ENCODE results near the gene C19orf44.
"Not testable (repeated sequence)": the region's sequence is repeated elsewhere in the genome, so short reads cannot be mapped to it uniquely, and the experiment has no call there.

The C19orf44 gene

GRCh38 chr19:16537111-16537510 is 40.9 kb downstream of the C19orf44 start:
- no peak for DNase-seq (ENCODE audit: extremely low read depth, low read depth)
- TF ChIP-seq CTCF (IDR thresholded peaks at IDR 0.05; ENCODE audit: low read depth, low read length, missing control alignments): no peak
- H3K4me3 ChIP-seq (replicated peaks; ENCODE audit: low read depth, low read length): no peak overlapping the region

- DNase-seq (ENCODE audit: extremely low read depth, low read depth): no peak
- no peak for TF ChIP-seq CTCF (IDR thresholded peaks at IDR 0.05; ENCODE audit: low read depth, low read length, missing control alignments)
- peak overlapping the region; percentile 99 for H3K4me3 ChIP-seq (replicated peaks; ENCODE audit: low read depth, low read length)
Measured at GRCh38 chr19:16540948-16541347, 44.8 kb downstream of the C19orf44 start.

GRCh38 chr19:16541526-16542044 is 45.4 kb downstream of the C19orf44 start:
- no peak for DNase-seq (ENCODE audit: extremely low read depth, low read depth)
- TF ChIP-seq CTCF (IDR thresholded peaks at IDR 0.05; ENCODE audit: low read depth, low read length, missing control alignments): no peak
- peak overlapping the region; percentile 99 for H3K4me3 ChIP-seq (replicated peaks; ENCODE audit: low read depth, low read length)

- TF ChIP-seq CTCF (IDR thresholded peaks at IDR 0.05; ENCODE audit: low read depth, low read length, missing control alignments): no peak
- peak within 1 kb of the TSS; percentile 99 for H3K4me3 ChIP-seq (replicated peaks; ENCODE audit: low read depth, low read length)
- peak; percentile 72 for DNase-seq (ENCODE audit: extremely low read depth, low read depth)
Measured at GRCh38 chr19:16542045-16542909, 46.1 kb downstream of the C19orf44 start, which contains the start of gene CHERP. Gene CHERP, minus strand, starts transcription at chr19:16542437. Its CDS starts 59 bp downstream, at chr19:16542378.

- peak overlapping the region; percentile 99 for H3K4me3 ChIP-seq (replicated peaks; ENCODE audit: low read depth, low read length)
- TF ChIP-seq CTCF (IDR thresholded peaks at IDR 0.05; ENCODE audit: low read depth, low read length, missing control alignments): no peak
- DNase-seq (ENCODE audit: extremely low read depth, low read depth): no peak
Measured at GRCh38 chr19:16542910-16543472, 46.8 kb downstream of the C19orf44 start.

- H3K4me3 ChIP-seq (replicated peaks; ENCODE audit: low read depth, low read length): peak overlapping the region; percentile 99
- not testable (repeated sequence) for DNase-seq (ENCODE audit: extremely low read depth, low read depth)
Measured at GRCh38 chr19:16543734-16544133, 47.5 kb downstream of the C19orf44 start.
